Effector CD4-positive, alpha-beta T cell (primary cell): ENCODE results near the gene PNMA6E.

Source experiments
- DNase-seq: peaks from one replicate; pipeline ENCODE4 v3.0.0-alpha.2; 2020

PNMA6E gene

GRCh38 chrX:153348421-153348820 is 52.7 kb downstream of the PNMA6E start:
- DNase-seq, result no peak

GRCh38 chrX:153347530-153347929 is 53.6 kb downstream of the PNMA6E start:
- no peak for DNase-seq
